Tongue (tissue), 2 donors: Measurements from ENCODE around the gene UPB1. TPM values are rescaled to one million over a fixed set of nuclear protein-coding genes. Genes with fewer than 3 reads are reported as not detected.

Experiments
- DNase-seq: peaks from one replicate; pipeline ENCODE4 v3.0.0-alpha.2; 2015
- total RNA-seq: library from RNA; depleted of rRNA; stranded (reverse); fragments of >200 nt; gene quantifications from one replicate; pipeline ENCODE4 v1.2.3, GENCODE V29; 2014

Gene UPB1
- 0.21 TPM for total RNA-seq

- DNase-seq: no peak
These were observed at the start of gene UPB1 for GRCh38 chr22:24494528-24495364. Gene UPB1, plus strand, starts transcription at chr22:24495332. Its CDS starts 72 bp downstream, at chr22:24495404.

GRCh38 chr22:24445481-24446259 lies 49.5 kb upstream of the UPB1 start:
- no peak for DNase-seq

- DNase-seq: no peak
These were observed 48.9 kb upstream of the UPB1 start for GRCh38 chr22:24446260-24446611.

GRCh38 chr22:24450610-24451009 lies 44.5 kb upstream of the UPB1 start:
- DNase-seq: peak; percentile 95

- no peak for DNase-seq
These were observed 44.0 kb upstream of the UPB1 start for GRCh38 chr22:24451162-24451561.

GRCh38 chr22:24453853-24454252 lies 41.3 kb upstream of the UPB1 start:
- DNase-seq: no peak

GRCh38 chr22:24455039-24455438 lies 40.1 kb upstream of the UPB1 start:
- DNase-seq: no peak

- no peak for DNase-seq
These were observed 39.2 kb upstream of the UPB1 start for GRCh38 chr22:24455751-24456426.

GRCh38 chr22:24457894-24458420 lies 37.2 kb upstream of the UPB1 start:
- peak; percentile 33 for DNase-seq

GRCh38 chr22:24459911-24460310 lies 35.2 kb upstream of the UPB1 start:
- no peak for DNase-seq

GRCh38 chr22:24460418-24461089 lies 34.6 kb upstream of the UPB1 start:
- no peak for DNase-seq

GRCh38 chr22:24463071-24463760 lies 31.9 kb upstream of the UPB1 start:
- DNase-seq: no peak

GRCh38 chr22:24465566-24465965 lies 29.6 kb upstream of the UPB1 start:
- DNase-seq: no peak

GRCh38 chr22:24465975-24466374 lies 29.2 kb upstream of the UPB1 start:
- no peak for DNase-seq

- peak; percentile 68 for DNase-seq
These were observed 28.3 kb upstream of the UPB1 start for GRCh38 chr22:24466716-24467328.

- DNase-seq: no peak
These were observed 27.8 kb upstream of the UPB1 start for GRCh38 chr22:24467340-24467739.

GRCh38 chr22:24471570-24471969 lies 23.6 kb upstream of the UPB1 start:
- DNase-seq: peak; percentile 40

GRCh38 chr22:24473284-24473683 lies 21.8 kb upstream of the UPB1 start:
- DNase-seq: no peak

- no peak for DNase-seq
These were observed 20.9 kb upstream of the UPB1 start for GRCh38 chr22:24474221-24474620.

GRCh38 chr22:24474649-24475255 lies 20.4 kb upstream of the UPB1 start:
- DNase-seq: no peak

- no peak for DNase-seq
These were observed 13.5 kb upstream of the UPB1 start for GRCh38 chr22:24481641-24482040.
